HG03521 (cell line): Measurements from ENCODE around the gene PCDHGA4.
"Not testable (repeated sequence)": the region's sequence is repeated elsewhere in the genome, so short reads cannot be mapped to it uniquely, and the experiment has no call there.

Source experiments
- ATAC-seq: cut with Tn5 transposase; IDR thresholded peaks from one replicate; pipeline ENCODE4 v1.9.1; 2021; ENCODE audit warnings: mild to moderate bottlenecking, moderate library complexity; ENCODE audit not compliant: unreplicated experiment

Gene PCDHGA4

DNA sequence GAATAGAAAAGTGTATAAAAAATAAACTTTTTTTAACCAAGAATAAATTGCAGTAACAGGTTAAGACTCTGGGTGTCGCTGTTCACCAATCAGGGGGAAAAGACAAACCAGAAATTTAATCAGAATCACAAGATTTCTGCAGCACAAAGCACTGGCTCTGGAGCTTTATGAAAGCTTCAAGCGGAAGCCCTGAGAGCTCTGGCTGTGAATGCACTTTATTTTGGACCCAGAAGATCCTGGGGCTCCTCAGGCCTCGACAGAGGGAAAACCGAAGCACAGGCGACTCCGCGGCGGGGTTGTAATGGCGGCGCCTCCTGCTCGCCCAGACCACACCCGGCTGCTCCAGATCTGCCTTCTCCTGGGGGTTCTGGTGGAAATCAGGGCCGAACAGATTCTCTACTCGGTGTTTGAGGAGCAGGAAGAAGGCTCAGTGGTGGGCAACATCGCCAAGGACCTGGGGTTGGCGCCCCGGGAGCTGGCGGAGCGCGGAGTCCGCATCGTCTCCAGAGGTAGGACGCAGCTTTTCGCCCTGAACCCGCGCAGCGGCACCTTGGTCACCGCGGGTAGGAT is at the start of gene PCDHGA4:
PCDHGA4 (plus strand) TSS at position 122 of the 570 bp plus-strand sequence; CDS start at position 209, 87 bp downstream.
- ATAC-seq: no peak

- ATAC-seq: no peak
Measured at GRCh38 chr5:141306630-141307029, 48.2 kb upstream of the PCDHGA4 start.

DNA sequence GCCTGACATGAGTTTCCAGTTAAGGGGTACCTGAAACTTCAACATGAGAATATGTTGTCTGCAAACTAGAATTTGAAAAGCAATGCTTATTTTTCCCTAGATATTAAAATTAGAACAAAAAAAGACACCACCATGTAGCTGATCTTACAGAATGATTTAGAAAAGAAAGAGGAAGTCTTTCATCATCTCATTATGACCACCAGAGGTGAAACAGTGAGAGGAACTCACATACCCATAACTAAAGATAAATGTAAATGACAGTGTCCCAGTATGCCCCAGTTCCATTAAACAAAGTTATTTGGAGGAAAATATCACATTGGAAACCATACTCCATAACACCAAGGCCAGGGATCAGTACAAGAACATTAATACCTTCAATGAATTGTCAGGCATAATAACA is 41.1 kb upstream of the PCDHGA4 start:
- ATAC-seq: no peak

DNA sequence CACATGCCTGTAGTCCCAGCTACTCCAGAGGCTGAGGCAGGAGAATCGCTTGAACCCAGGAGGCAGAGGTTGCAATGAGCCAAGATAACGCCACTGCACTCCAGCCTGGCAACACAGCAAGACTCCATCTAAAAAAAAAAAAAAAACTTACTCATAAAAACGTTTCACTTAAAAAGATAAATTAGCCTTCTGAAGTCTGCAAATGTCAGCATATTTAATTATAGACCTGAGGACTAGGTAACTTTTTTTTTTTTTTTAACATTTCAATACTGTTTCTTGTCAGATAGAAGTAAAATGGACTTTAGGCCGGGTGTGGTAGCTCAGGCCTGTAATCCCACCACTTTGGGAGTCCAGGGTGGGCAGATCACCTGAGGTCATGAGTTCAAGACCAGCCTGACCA is 37.9 kb upstream of the PCDHGA4 start:
- not testable (repeated sequence) for ATAC-seq

DNA sequence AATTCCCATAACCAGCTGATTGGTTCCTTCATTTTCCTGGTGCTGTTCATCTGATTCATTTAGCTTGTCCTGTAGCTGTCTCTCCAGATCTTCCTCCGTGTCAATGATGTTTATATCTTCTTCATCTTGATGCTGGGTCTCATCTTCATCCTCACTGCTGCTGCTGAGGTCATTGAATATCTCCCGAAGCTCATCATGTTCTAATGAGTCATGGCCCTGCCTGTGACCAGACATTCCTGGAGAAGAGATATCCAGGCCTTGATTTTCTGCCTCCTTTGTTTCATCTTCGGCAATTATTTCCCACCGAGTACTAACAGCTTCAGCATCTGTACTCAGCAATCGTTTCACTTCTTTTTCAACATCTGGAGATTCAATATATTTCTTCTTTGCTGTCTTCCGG is 35.6 kb upstream of the PCDHGA4 start:
- no peak for ATAC-seq

- no peak for ATAC-seq
Measured at GRCh38 chr5:141319699-141320098, 35.1 kb upstream of the PCDHGA4 start.

DNA sequence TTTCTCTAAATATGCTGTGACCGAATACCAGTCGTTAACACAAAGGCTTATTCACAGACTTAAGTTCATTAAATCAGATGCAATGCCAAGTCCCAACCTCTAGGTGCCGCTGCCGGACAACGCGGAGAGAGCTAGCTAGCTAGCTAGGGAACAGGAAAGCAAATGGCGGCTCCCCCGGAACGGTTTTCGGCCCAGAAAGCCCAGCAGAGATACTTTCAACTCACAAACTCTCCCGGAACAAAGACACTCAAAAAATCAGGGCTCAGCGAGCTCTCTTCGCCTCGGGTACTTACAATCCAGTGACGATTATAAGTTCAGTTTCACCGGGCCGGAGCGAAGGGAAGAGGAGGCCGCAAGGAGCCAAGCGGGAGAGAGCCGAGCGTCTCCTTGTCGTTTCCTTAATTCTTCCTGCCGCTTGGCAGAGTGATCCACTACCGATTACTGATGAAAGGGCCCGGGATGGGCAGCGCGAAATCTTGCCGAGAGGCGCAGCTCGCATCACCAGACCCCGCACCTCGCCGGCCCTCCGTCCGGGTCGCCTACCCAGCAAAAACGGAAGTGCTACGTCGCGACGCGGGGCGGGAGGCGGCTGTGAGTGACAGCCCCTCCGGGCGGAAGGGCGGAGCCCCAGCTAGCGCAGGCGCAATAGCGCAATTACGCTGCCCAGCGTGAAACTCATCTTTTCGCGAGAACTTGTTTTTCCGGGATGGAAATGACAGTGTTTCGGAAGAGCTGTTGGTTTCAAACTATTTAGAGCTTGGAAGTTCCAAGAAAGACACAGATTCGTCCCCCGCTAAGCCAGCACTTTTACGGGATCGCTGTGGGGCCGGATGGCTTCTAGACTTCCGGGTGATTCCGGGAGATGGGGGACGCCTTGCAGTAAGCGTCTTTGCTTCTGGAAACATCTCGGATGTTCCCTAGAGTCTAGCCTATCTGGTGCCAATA is 34.3 kb upstream of the PCDHGA4 start, which contains the start of gene TAF7:
TAF7 (minus strand) TSS at position 560 of the 945 bp plus-strand sequence. CDS start 740 bp downstream, outside the sequence.
- peak; percentile 88 for ATAC-seq

DNA sequence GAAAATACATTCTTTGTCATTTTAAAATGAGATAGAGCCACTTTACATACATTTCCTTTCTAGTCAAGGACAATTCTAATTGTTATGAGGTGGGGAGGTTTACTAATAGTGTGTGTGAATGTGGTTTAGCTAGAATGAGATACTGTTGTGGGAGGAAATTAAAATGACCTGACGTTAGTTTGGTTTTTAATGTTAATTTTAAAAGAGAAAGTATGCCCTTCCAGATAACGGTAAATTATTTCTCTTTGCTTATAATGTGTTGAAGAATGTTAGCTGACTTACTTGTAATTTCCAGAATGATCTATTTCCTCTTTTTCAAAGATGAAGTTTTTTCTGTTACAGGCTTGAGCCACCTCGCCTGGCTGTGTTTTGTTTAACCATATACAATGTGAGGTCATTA is 32.6 kb upstream of the PCDHGA4 start:
- ATAC-seq: no peak

DNA sequence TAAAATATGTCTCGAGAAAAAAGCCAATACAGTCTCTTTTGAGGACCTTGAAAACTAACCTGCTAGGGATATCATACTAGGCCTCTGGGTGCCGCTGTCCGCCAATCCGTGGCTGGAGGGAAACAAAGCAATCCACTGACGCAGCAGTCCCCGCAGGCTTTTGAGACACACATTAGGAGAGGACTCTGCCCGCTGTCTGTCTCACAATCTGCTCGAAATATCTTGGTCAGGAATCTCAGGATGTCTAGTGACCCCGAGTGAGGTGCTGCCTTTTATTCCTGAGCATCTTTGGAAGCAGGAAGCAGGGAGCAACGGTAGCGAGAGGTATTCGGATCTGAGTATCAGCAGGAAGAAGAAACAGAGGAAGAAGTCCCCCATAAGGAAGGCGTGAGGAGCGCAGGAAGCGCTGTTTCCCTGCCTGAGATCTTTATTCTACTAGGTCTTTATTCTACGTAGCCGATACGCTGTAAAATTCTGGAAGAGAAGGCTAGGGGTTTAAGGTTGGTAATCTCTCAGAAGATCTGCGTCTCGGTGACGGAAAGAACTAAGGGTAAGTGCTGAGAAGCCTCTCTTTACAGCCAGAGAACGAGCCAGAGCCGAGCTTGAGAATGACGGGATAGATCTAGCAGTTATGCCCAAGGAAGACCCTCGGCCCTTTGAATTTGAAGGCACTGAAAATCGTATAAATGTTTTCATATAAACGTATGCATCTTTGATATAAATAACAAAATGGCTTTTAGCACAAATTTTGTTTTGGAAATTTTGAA is 28.6 kb upstream of the PCDHGA4 start:
- peak; percentile 84 for ATAC-seq

DNA sequence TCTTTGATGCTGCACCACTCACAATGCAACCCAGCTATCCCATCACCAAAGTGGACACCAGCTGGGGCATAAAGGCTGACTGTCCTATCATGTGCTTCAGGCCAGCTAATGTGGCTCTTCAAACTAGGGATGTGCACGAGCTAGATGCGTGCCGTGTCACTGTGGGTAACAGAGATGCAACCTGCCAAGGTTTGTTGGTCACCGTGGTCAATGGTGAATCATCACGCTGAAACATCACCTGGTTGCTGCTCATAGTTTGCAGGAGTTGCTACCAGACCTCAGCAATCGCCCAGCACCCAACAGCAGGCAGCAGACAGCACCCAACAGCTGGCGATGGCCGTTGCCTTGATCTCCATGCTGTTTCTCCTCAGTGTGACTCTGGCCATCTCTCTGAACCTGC is 26.6 kb upstream of the PCDHGA4 start:
- no peak for ATAC-seq

GRCh38 chr5:141330299-141331080 is 24.3 kb upstream of the PCDHGA4 start, which contains the start of gene PCDHGA1:
TSS of gene PCDHGA1 (plus strand) at chr5:141330514.
- no peak for ATAC-seq

- ATAC-seq: not testable (repeated sequence)
Measured at GRCh38 chr5:141332571-141332970, 22.2 kb upstream of the PCDHGA4 start.

GRCh38 chr5:141338538-141339306 is 16.1 kb upstream of the PCDHGA4 start, which contains the start of gene PCDHGA2:
TSS of gene PCDHGA2 (plus strand) at chr5:141338760.
- ATAC-seq: no peak

DNA sequence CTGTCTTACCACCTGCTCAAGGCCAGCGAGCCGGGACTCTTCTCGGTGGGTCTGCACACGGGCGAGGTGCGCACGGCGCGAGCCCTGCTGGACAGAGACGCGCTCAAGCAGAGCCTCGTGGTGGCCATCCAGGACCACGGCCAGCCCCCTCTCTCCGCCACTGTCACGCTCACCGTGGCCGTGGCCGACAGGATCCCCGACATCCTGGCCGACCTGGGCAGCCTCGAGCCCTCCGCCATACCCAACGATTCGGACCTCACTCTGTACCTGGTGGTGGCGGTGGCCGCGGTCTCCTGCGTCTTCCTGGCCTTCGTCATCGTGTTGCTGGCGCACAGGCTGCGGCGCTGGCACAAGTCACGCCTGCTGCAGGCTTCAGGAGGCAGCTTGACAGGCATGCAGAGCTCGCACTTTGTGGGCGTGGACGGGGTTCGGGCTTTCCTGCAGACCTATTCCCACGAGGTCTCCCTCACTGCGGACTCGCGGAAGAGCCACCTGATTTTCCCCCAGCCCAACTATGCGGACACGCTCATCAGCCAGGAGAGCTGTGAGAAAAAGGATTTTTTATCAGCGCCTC is 14.0 kb upstream of the PCDHGA4 start:
- not testable (repeated sequence) for ATAC-seq

DNA sequence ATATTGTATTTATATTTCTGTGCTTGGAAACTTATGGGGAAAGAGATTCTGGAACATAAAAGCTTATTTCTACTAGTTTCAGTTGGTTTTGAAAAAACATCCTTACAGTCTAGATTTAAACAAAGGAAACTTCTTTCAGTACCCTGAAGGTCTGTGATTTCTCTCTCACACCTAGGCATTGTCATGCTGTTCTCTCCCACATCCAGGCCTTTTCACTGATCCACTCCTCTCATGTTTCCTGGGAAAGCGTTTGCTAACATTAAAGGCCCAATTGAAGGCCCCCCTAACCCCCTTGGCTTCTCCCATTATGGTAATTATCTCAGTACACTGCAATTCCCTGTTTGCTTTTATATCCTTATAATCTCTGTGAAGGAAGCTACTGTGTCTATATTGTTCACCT is 12.0 kb upstream of the PCDHGA4 start:
- ATAC-seq: no peak

GRCh38 chr5:141343242-141343952 is 11.4 kb upstream of the PCDHGA4 start, which contains the start of gene PCDHGA3:
TSS of gene PCDHGA3 (plus strand) at chr5:141343829. CDS start at chr5:141344034, 205 bp downstream.
- ATAC-seq: no peak

DNA sequence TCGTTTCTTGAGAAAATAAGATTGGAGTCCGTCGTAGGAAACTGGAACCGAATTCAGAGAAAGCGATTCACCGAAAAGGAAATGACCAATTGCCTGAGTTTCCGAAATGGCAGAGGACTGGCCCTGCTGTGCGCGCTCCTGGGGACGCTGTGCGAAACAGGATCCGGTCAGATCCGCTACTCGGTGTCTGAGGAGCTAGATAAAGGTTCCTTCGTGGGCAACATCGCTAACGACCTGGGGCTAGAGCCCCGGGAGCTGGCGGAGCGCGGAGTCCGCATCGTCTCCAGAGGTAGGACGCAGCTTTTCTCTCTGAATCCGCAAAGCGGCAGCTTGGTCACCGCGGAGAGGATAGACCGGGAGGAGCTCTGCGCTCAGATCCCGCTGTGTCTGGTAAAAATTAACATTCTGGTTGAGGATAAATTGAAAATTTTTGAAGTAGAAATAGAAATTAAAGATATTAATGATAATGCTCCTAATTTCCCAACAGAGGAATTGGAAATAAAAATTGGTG is 10.8 kb upstream of the PCDHGA4 start:
- ATAC-seq: no peak

GRCh38 chr5:141345327-141345726 is 9.5 kb upstream of the PCDHGA4 start:
- no peak for ATAC-seq
